Mucosa of stomach (tissue), 1 donor: ENCODE measurements around the gene DISP3.

Experiments used
- H3K27me3 ChIP-seq: one replicate; pipeline ENCODE4 v1.7.0; 2013; ENCODE audit warnings: mild to moderate bottlenecking, low read length; ENCODE audit not compliant: control insufficient read depth, insufficient read depth
- H3K36me3 ChIP-seq: one replicate; pipeline ENCODE4 v1.7.0; 2013; ENCODE audit warnings: low read length; ENCODE audit not compliant: control insufficient read depth, insufficient read depth
- H3K4me1 ChIP-seq: one replicate; pipeline ENCODE4 v1.7.0; 2013; ENCODE audit warnings: mild to moderate bottlenecking, low read length; ENCODE audit not compliant: control insufficient read depth, insufficient read depth
- H3K4me3 ChIP-seq: one replicate; pipeline ENCODE4 v1.7.0; 2013; ENCODE audit warnings: low read length
- H3K9ac ChIP-seq: one replicate; pipeline ENCODE4 v1.7.0; 2013; ENCODE audit warnings: mild to moderate bottlenecking, low read length, moderate library complexity
- H3K9me3 ChIP-seq: one replicate; pipeline ENCODE4 v1.7.0; 2013; ENCODE audit warnings: mild to moderate bottlenecking, low read length, moderate library complexity; ENCODE audit not compliant: control insufficient read depth
- donor health status: Pancreatic carcinoma.

DISP3 gene

GRCh38 chr1:11529330-11529729, 50.4 kb downstream of the DISP3 start:
- Histone ChIP-seq H3K4me1 (no peaks in the 10 kb centered on the region), H3K27me3 (no peaks in the 10 kb centered on the region), H3K4me3 (no peak overlapping the region), H3K9me3 (no peaks in the 10 kb centered on the region), H3K36me3 (no peaks in the 10 kb centered on the region), H3K9ac (no peak overlapping the region)

- no peaks in the 10 kb centered on the region for H3K4me1 ChIP-seq
- no peaks in the 10 kb centered on the region for H3K9me3 ChIP-seq
- no peaks in the 10 kb centered on the region for H3K27me3 ChIP-seq
- H3K4me3 ChIP-seq, result no peak overlapping the region
- no peaks in the 10 kb centered on the region for H3K36me3 ChIP-seq
- H3K9ac ChIP-seq, result no peak overlapping the region
Measured at GRCh38 chr1:11529763-11530730, 51.1 kb downstream of the DISP3 start.

- H3K4me3 ChIP-seq, result no peak overlapping the region
- H3K9ac ChIP-seq, result no peak overlapping the region
- H3K4me1 ChIP-seq, result no peaks in the 10 kb centered on the region
- no peaks in the 10 kb centered on the region for H3K9me3 ChIP-seq
- H3K27me3 ChIP-seq, result no peaks in the 10 kb centered on the region
- no peaks in the 10 kb centered on the region for H3K36me3 ChIP-seq
Measured at GRCh38 chr1:11530731-11531311, 51.9 kb downstream of the DISP3 start.

GRCh38 chr1:11531314-11531870, 52.4 kb downstream of the DISP3 start:
- Histone ChIP-seq H3K27me3 (no peaks in the 10 kb centered on the region), H3K9me3 (no peaks in the 10 kb centered on the region), H3K9ac (no peak overlapping the region), H3K36me3 (no peaks in the 10 kb centered on the region), H3K4me3 (no peak overlapping the region), H3K4me1 (no peaks in the 10 kb centered on the region)

- H3K4me3 ChIP-seq, result no peak overlapping the region
- H3K9ac ChIP-seq, result no peak overlapping the region
- H3K27me3 ChIP-seq, result no peaks in the 10 kb centered on the region
- H3K9me3 ChIP-seq, result no peaks in the 10 kb centered on the region
- no peaks in the 10 kb centered on the region for H3K4me1 ChIP-seq
- no peaks in the 10 kb centered on the region for H3K36me3 ChIP-seq
Measured at GRCh38 chr1:11531943-11532342, 53.0 kb downstream of the DISP3 start.

- no peaks in the 10 kb centered on the region for H3K4me1 ChIP-seq
- no peak overlapping the region for H3K9ac ChIP-seq
- no peaks in the 10 kb centered on the region for H3K9me3 ChIP-seq
- no peaks in the 10 kb centered on the region for H3K27me3 ChIP-seq
- H3K4me3 ChIP-seq, result no peak overlapping the region
- H3K36me3 ChIP-seq, result no peaks in the 10 kb centered on the region
Measured at GRCh38 chr1:11533790-11534787, 55.1 kb downstream of the DISP3 start.

GRCh38 chr1:11534846-11535245, 55.9 kb downstream of the DISP3 start:
- H3K9ac ChIP-seq, result no peak overlapping the region
- no peaks in the 10 kb centered on the region for H3K27me3 ChIP-seq
- no peak overlapping the region for H3K4me3 ChIP-seq
- no peaks in the 10 kb centered on the region for H3K36me3 ChIP-seq
- H3K4me1 ChIP-seq, result no peaks in the 10 kb centered on the region
- no peaks in the 10 kb centered on the region for H3K9me3 ChIP-seq

- no peaks in the 10 kb centered on the region for H3K27me3 ChIP-seq
- H3K4me3 ChIP-seq, result no peak overlapping the region
- H3K4me1 ChIP-seq, result no peaks in the 10 kb centered on the region
- no peaks in the 10 kb centered on the region for H3K36me3 ChIP-seq
- H3K9me3 ChIP-seq, result no peaks in the 10 kb centered on the region
- no peak overlapping the region for H3K9ac ChIP-seq
Measured at GRCh38 chr1:11535316-11535715, 56.4 kb downstream of the DISP3 start.

- Histone ChIP-seq H3K9me3 (no peaks in the 10 kb centered on the region), H3K9ac (no peak overlapping the region), H3K4me1 (no peaks in the 10 kb centered on the region), H3K27me3 (no peaks in the 10 kb centered on the region), H3K4me3 (no peak overlapping the region), H3K36me3 (no peaks in the 10 kb centered on the region)
Measured at GRCh38 chr1:11535761-11536572, 57.0 kb downstream of the DISP3 start.

- Histone ChIP-seq H3K4me3 (no peak overlapping the region), H3K9me3 (no peaks in the 10 kb centered on the region), H3K9ac (no peak overlapping the region), H3K27me3 (no peaks in the 10 kb centered on the region), H3K4me1 (no peaks in the 10 kb centered on the region), H3K36me3 (no peaks in the 10 kb centered on the region)
Measured at GRCh38 chr1:11536573-11537379, 57.8 kb downstream of the DISP3 start.
